Ovary (tissue), 3 donors: ENCODE data around the gene WDR90.

ENCODE experiments used
- CTCF ChIP-seq, 3 donors: fragments of 450-650 bp in 2 of 3; fragments of 200-600 bp in 1 of 3; IDR thresholded peaks; one replicate each; pipeline versions ENCODE4 v1.5.1 to v1.8.0; 2016 to 2022; ENCODE audit warnings: antibody characterized with exemption in 3 of 3, mild to moderate bottlenecking in 1 of 3
- EP300 ChIP-seq: sonication (generic); formaldehyde crosslinking; IDR thresholded peaks from one replicate; pipeline ENCODE4 v1.6.1; 2017; ENCODE audit warnings: antibody characterized with exemption
- POLR2A ChIP-seq: fragments of 450-650 bp; IDR thresholded peaks from one replicate; pipeline ENCODE4 v1.6.1; 2017; ENCODE audit warnings: antibody characterized with exemption, mild to moderate bottlenecking, moderate library complexity
- donor health status: DM: no; HTN: no; CAD: no.

- TF ChIP-seq POLR2A (no peak), CTCF (IDR thresholded peaks at IDR 0.05) (no peak), EP300 (no peak)
These were observed 11.8 kb upstream of the WDR90 start for GRCh38 chr16:637081-638018.
